ENCODE results near the gene TRMT10A. TPM values are rescaled to one million over a fixed set of nuclear protein-coding genes. Genes with fewer than 3 reads are reported as not detected.

TRMT10A gene
- total RNA-seq, 1 experiment from 2014 or later, result 4.6 TPM

GRCh38 chr4:99529956-99530355, 33.9 kb downstream of the TRMT10A start:
- Histone ChIP-seq H3K18ac (ENCODE audit: insufficient read length, low read depth, low read length) (no peak overlapping the region), H3K4me1 (ENCODE audit: insufficient read depth, low read length) (no peaks in the 10 kb centered on the region), H3K4me2 (ENCODE audit: insufficient read depth, insufficient read length, low read length) (no peak overlapping the region), H2BK20ac (ENCODE audit: low read depth, low read length, poor library complexity, severe bottlenecking) (no peak overlapping the region), H3K27ac (ENCODE audit: insufficient read length, low read depth, low read length) (no peak overlapping the region), H3K27me3 (ENCODE audit: insufficient read depth, low read length) (no peaks in the 10 kb centered on the region), H3K23me2 (ENCODE audit: insufficient read length, low read depth, low read length, poor library complexity, severe bottlenecking) (no peaks in the 10 kb centered on the region), H2AFZ (ENCODE audit: low read length) (no peak overlapping the region), H2BK5ac (ENCODE audit: insufficient read length, low read length) (no peak overlapping the region), H2BK15ac (ENCODE audit: low read depth, low read length) (no peak overlapping the region), H3K14ac (ENCODE audit: insufficient read depth, low read length) (no peak overlapping the region), H3K23ac (ENCODE audit: insufficient read length, low read depth, low read length) (no peak overlapping the region), H2BK120ac (ENCODE audit: low read depth, low read length, poor library complexity, severe bottlenecking) (no peak overlapping the region), H4K8ac (replicated peaks; ENCODE audit: insufficient read length, low read depth, low read length) (no peak overlapping the region), H3K4ac (ENCODE audit: low read depth, low read length) (no peak overlapping the region), H3K56ac (ENCODE audit: insufficient read length, low read depth, low read length) (no peak overlapping the region), H2AK5ac (ENCODE audit: insufficient read length, low read length) (no peak overlapping the region), H3K79me1 (ENCODE audit: insufficient read depth, low read depth, low read length, poor library complexity, severe bottlenecking) (no peaks in the 10 kb centered on the region), H3K9me3 (ENCODE audit: control insufficient read depth, low read depth, low read length) (no peaks in the 10 kb centered on the region), H2BK12ac (ENCODE audit: insufficient read length, low read depth, low read length) (no peak overlapping the region), H4K20me1 (ENCODE audit: control insufficient read depth, insufficient read depth, insufficient read length) (no peaks in the 10 kb centered on the region), H4K5ac (ENCODE audit: insufficient read length, low read depth, low read length) (no peak overlapping the region), H4K91ac (ENCODE audit: insufficient read length, low read depth, low read length) (no peak overlapping the region), H3K9ac (ENCODE audit: extremely low read depth, insufficient read length, low read length) (no peak overlapping the region), H3K79me2 (ENCODE audit: insufficient read depth, low read length) (no peaks in the 10 kb centered on the region), H3T11ph (ENCODE audit: low read length) (no peak overlapping the region)
- H3K9me3 Mint-ChIP-seq, result peaks cover 0 to 3% of the 10 kb centered on the region in 2 experiments; a peak in 3 of 5 replicates
- no peaks in the 10 kb centered on the region for H3K4me1 Mint-ChIP-seq
- H3K27ac Mint-ChIP-seq, result no peak overlapping the region
- TF ChIP-seq CTCF (conservative IDR thresholded peaks at IDR 0.05), result no peak
- WGBS (ENCODE audit: extremely low coverage, insufficient read length, low lambda C conversion rate), result 100% methylated on average over 2 of the region's 3 CpGs
- DNase-seq, result no peak
- no peaks in the 10 kb centered on the region for H3K36me3 Mint-ChIP-seq (ENCODE audit: insufficient read depth in 1 of 3, low read depth in 3 of 3)
- no peak overlapping the region for H3K4me3 Mint-ChIP-seq
- H3K27me3 Mint-ChIP-seq (ENCODE audit: low read depth), result no peaks in the 10 kb centered on the region

Measured in H9 (cell line).